Measurements from ENCODE around the gene SOX5. TPM values are rescaled to one million over a fixed set of nuclear protein-coding genes. Genes with fewer than 3 reads are reported as not detected.
A peak's percentile ranks its signal among the peaks of the same experiment; 100 is the strongest.

The SOX5 gene
- polyA plus RNA-seq = 1 to 10 TPM in 2 of 4 donors, under 1 TPM in 1, not detected in 1; 0.81 to 5.1 (median 1.3) TPM
- long read RNA-seq, donor 1 = 0 reads
- long read RNA-seq, donor 2 = 0 reads
- long read RNA-seq, donor 3 = 0 reads
- long read RNA-seq, donor 4 = 0 reads
- long read RNA-seq, donor 5 = 0 reads
- long read RNA-seq, donor 6 = 0 reads
- long read RNA-seq, donor 7 = 0 reads
- long read RNA-seq, donor 8 = 0 reads
- long read RNA-seq, donor 9 = 0 reads
- long read RNA-seq, donor 10 = 0 reads

DNA sequence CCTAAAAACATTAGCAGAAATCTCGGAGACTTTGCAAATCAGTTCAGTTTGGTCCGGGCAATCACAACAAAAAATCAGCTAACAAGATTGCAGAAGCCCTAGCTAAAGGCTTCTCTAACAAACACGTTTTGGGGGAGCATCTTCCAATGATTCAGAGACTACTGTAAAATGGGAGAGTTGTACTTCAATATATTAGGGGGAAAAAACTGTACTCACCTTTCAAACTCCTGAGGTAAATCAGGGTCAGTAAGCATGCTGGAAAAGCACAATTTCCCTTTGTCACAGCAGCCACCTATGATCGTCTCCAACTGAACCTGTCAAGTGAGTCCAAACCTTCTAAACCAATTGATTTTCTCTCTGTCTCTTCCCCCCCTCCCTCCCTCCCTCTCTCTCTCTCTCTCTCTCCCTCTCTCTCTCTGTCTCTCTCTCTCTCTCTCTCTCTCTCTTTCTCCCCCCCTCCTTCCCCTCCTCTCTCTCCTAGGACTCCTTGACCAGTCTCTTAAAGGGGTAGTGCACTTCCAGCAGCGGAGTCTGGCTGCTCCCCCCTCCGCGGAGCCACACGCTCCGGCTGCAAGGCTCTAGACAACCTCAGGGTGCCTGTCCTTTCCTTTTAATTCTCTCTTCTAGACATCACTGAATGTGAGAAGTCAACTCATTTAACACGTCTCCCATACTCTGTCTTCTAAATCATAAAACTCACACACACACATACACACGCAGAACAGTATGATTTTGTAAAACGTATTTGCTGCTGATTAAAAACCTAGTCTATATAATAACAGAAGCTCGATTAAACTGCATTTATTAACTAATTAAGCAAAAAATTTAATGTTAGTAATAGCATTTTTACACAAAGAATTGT, at the start of gene SOX5:
Gene SOX5, minus strand, starts transcription at position 323 of the 862 bp plus-strand sequence. Its CDS starts 69 bp downstream, at position 254.
- 5 to 8% (median 6%) methylated on average over 13 of the region's 13 CpGs for WGBS, 3 donors

DNA sequence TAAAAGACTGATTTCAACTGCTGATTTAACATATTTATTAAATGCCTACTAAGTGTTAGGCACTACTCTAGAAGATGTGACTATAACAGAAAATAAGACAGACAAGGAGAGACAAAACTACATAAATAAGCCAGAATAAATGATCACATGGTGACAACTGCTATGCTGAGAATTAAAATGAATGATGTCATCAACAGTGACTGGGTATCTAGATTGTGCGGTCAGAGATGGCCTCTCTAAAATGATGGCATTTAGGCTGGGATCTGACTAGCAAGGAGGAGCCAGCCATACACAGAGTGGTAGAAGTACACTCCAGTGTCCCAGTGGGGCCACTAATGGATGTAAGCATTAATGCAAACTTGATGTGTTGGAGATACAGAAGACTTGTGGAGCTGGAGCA, 37.6 kb upstream of the SOX5 start:
- H3K27me3 ChIP-seq (ENCODE audit: control insufficient read depth in 3 of 3, insufficient read depth in 3 of 3, low read length in 3 of 3) = no peaks in the 10 kb centered on the region
- no peaks in the 10 kb centered on the region for H3K9me3 ChIP-seq (ENCODE audit: control insufficient read depth in 2 of 2, insufficient read depth in 1 of 2, low read depth in 1 of 2, low read length in 1 of 2)
- DNase-seq (no peak), FAIRE-seq (no peak)
- 91 to 98% (median 96%) methylated on average over 1 of the region's 1 CpG for WGBS, 3 donors
- no peak overlapping the region for H3K27ac ChIP-seq (ENCODE audit: low read depth in 1 of 3, low read length in 2 of 3)
- no peaks in the 10 kb centered on the region for H3K4me1 ChIP-seq (ENCODE audit: control insufficient read depth in 3 of 3, insufficient read depth in 2 of 3, low read depth in 1 of 3, low read length in 2 of 3)
- no peak overlapping the region for H3K4me3 ChIP-seq (ENCODE audit: low read depth in 1 of 3, low read length in 3 of 3)
- H3K36me3 ChIP-seq (ENCODE audit: control insufficient read depth in 3 of 3, insufficient read depth in 2 of 3, low read depth in 1 of 3, low read length in 3 of 3) = peaks cover 0 to 2% (median 0%) of the 10 kb centered on the region in 3 donors

More for the DNA sequence above, at the start of gene SOX5:
- Histone ChIP-seq H3K4me1 (ENCODE audit: control insufficient read depth in 3 of 3, insufficient read depth in 2 of 3, low read depth in 1 of 3, low read length in 2 of 3) (peaks cover 0 to 5% (median 0%) of the 10 kb centered on the region in 3 donors), H3K27ac (ENCODE audit: low read depth in 1 of 3, low read length in 2 of 3) (no peak within 1 kb of the TSS), H3K27me3 (ENCODE audit: control insufficient read depth in 3 of 3, insufficient read depth in 3 of 3, low read length in 3 of 3) (peaks cover 0 to 21% (median 1%) of the 10 kb centered on the region in 3 donors), H3K36me3 (ENCODE audit: control insufficient read depth in 3 of 3, insufficient read depth in 2 of 3, low read depth in 1 of 3, low read length in 3 of 3) (no peaks in the 10 kb centered on the region), H3K4me3 (ENCODE audit: low read depth in 1 of 3, low read length in 3 of 3) (peak within 1 kb of the TSS in 1 of 3 donors; percentile 43), H3K9me3 (ENCODE audit: control insufficient read depth in 2 of 2, insufficient read depth in 1 of 2, low read depth in 1 of 2, low read length in 1 of 2) (no peaks in the 10 kb centered on the region)
- no peak for FAIRE-seq
- DNase-seq = peak in 1 of 2 donors; percentile 42

DNA sequence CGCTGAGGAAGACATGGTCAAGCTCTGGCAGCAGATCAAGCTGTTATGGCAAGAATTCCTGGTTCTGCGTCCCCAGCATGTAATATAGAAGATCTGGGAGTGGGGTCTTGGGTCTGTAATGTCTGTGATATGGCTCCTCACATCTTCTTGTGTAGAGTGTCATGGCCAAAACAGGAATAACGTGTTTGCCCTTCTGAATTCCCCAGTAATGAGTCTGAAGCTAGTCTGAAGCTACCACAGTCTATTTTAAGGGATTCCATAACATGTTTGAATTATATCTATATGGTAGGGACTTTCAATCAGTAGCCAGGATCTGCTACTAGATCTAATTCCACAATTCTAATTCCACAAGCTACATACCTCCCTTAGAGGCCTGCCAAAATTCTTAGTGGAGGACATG, 31.4 kb upstream of the SOX5 start:
- no peak for FAIRE-seq
- 63 to 82% (median 69%) methylated on average over 3 of the region's 3 CpGs for WGBS, 3 donors
- peaks cover 0 to 2% (median 0%) of the 10 kb centered on the region in 3 donors for H3K36me3 ChIP-seq (ENCODE audit: control insufficient read depth in 3 of 3, insufficient read depth in 2 of 3, low read depth in 1 of 3, low read length in 3 of 3)

GRCh38 chr12:23964812-23965211, 15.3 kb upstream of the SOX5 start:
- no peaks in the 10 kb centered on the region for H3K36me3 ChIP-seq (ENCODE audit: control insufficient read depth in 3 of 3, insufficient read depth in 2 of 3, low read depth in 1 of 3, low read length in 3 of 3)
- H3K4me1 ChIP-seq (ENCODE audit: control insufficient read depth in 3 of 3, insufficient read depth in 2 of 3, low read depth in 1 of 3, low read length in 2 of 3) = no peaks in the 10 kb centered on the region
- FAIRE-seq (no peak), DNase-seq (no peak)
- 78 to 86% (median 80%) methylated on average over 10 of the region's 10 CpGs for whole genome bisulfite sequencing, 3 donors
- H3K4me3 ChIP-seq (ENCODE audit: low read depth in 1 of 3, low read length in 3 of 3) = no peak overlapping the region
- no peaks in the 10 kb centered on the region for H3K27me3 ChIP-seq (ENCODE audit: control insufficient read depth in 3 of 3, insufficient read depth in 3 of 3, low read length in 3 of 3)
- no peaks in the 10 kb centered on the region for H3K9me3 ChIP-seq (ENCODE audit: control insufficient read depth in 2 of 2, insufficient read depth in 1 of 2, low read depth in 1 of 2, low read length in 1 of 2)
- H3K27ac ChIP-seq (ENCODE audit: low read depth in 1 of 3, low read length in 2 of 3) = no peak overlapping the region

More for the DNA sequence above, 31.4 kb upstream of the SOX5 start:
- Histone ChIP-seq H3K4me1 (ENCODE audit: control insufficient read depth in 3 of 3, insufficient read depth in 2 of 3, low read depth in 1 of 3, low read length in 2 of 3) (no peaks in the 10 kb centered on the region), H3K4me3 (ENCODE audit: low read depth in 1 of 3, low read length in 3 of 3) (no peak overlapping the region), H3K27ac (ENCODE audit: low read depth in 1 of 3, low read length in 2 of 3) (no peak overlapping the region), H3K9me3 (ENCODE audit: control insufficient read depth in 2 of 2, insufficient read depth in 1 of 2, low read depth in 1 of 2, low read length in 1 of 2) (no peaks in the 10 kb centered on the region), H3K27me3 (ENCODE audit: control insufficient read depth in 3 of 3, insufficient read depth in 3 of 3, low read length in 3 of 3) (no peaks in the 10 kb centered on the region)
- no peak for DNase-seq

- H3K4me1 ChIP-seq (ENCODE audit: control insufficient read depth in 3 of 3, insufficient read depth in 2 of 3, low read depth in 1 of 3, low read length in 2 of 3) = no peaks in the 10 kb centered on the region
- no peak overlapping the region for H3K27ac ChIP-seq (ENCODE audit: low read depth in 1 of 3, low read length in 2 of 3)
- 70 to 77% (median 71%) methylated on average over 1 of the region's 1 CpG for WGBS, 3 donors
- no peaks in the 10 kb centered on the region for H3K9me3 ChIP-seq (ENCODE audit: control insufficient read depth in 2 of 2, insufficient read depth in 1 of 2, low read depth in 1 of 2, low read length in 1 of 2)
- peaks cover 0 to 3% (median 0%) of the 10 kb centered on the region in 3 donors for H3K27me3 ChIP-seq (ENCODE audit: control insufficient read depth in 3 of 3, insufficient read depth in 3 of 3, low read length in 3 of 3)
- FAIRE-seq (no peak), DNase-seq (no peak)
- H3K36me3 ChIP-seq (ENCODE audit: control insufficient read depth in 3 of 3, insufficient read depth in 2 of 3, low read depth in 1 of 3, low read length in 3 of 3) = no peaks in the 10 kb centered on the region
- H3K4me3 ChIP-seq (ENCODE audit: low read depth in 1 of 3, low read length in 3 of 3) = no peak overlapping the region
Observed at GRCh38 chr12:23959826-23960225, 10.4 kb upstream of the SOX5 start.

- H3K4me1 ChIP-seq (ENCODE audit: control insufficient read depth in 3 of 3, insufficient read depth in 2 of 3, low read depth in 1 of 3, low read length in 2 of 3) = peaks cover 0 to 5% (median 0%) of the 10 kb centered on the region in 3 donors
- H3K9me3 ChIP-seq (ENCODE audit: control insufficient read depth in 2 of 2, insufficient read depth in 1 of 2, low read depth in 1 of 2, low read length in 1 of 2) = no peaks in the 10 kb centered on the region
- H3K36me3 ChIP-seq (ENCODE audit: control insufficient read depth in 3 of 3, insufficient read depth in 2 of 3, low read depth in 1 of 3, low read length in 3 of 3) = no peaks in the 10 kb centered on the region
- DNase-seq = no peak
- FAIRE-seq = no peak
- H3K4me3 ChIP-seq (ENCODE audit: low read depth in 1 of 3, low read length in 3 of 3) = no peak overlapping the region
- peaks cover 0 to 18% (median 1%) of the 10 kb centered on the region in 3 donors for H3K27me3 ChIP-seq (ENCODE audit: control insufficient read depth in 3 of 3, insufficient read depth in 3 of 3, low read length in 3 of 3)
- no peak overlapping the region for H3K27ac ChIP-seq (ENCODE audit: low read depth in 1 of 3, low read length in 2 of 3)
Observed at GRCh38 chr12:23954332-23954731, 4.9 kb upstream of the SOX5 start.

- Histone ChIP-seq H3K4me3 (ENCODE audit: low read depth in 1 of 3, low read length in 3 of 3) (no peak overlapping the region), H3K27me3 (ENCODE audit: control insufficient read depth in 3 of 3, insufficient read depth in 3 of 3, low read length in 3 of 3) (peaks cover 0 to 24% (median 1%) of the 10 kb centered on the region in 3 donors), H3K36me3 (ENCODE audit: control insufficient read depth in 3 of 3, insufficient read depth in 2 of 3, low read depth in 1 of 3, low read length in 3 of 3) (no peaks in the 10 kb centered on the region), H3K9me3 (ENCODE audit: control insufficient read depth in 2 of 2, insufficient read depth in 1 of 2, low read depth in 1 of 2, low read length in 1 of 2) (no peaks in the 10 kb centered on the region), H3K4me1 (ENCODE audit: control insufficient read depth in 3 of 3, insufficient read depth in 2 of 3, low read depth in 1 of 3, low read length in 2 of 3) (peaks cover 0 to 5% (median 0%) of the 10 kb centered on the region in 3 donors), H3K27ac (ENCODE audit: low read depth in 1 of 3, low read length in 2 of 3) (no peak overlapping the region)
- 56 to 77% (median 58%) methylated on average over 3 of the region's 3 CpGs for WGBS, 3 donors
- DNase-seq (no peak), FAIRE-seq (no peak)
Observed at GRCh38 chr12:23952071-23952470, 2.6 kb upstream of the SOX5 start.

DNA sequence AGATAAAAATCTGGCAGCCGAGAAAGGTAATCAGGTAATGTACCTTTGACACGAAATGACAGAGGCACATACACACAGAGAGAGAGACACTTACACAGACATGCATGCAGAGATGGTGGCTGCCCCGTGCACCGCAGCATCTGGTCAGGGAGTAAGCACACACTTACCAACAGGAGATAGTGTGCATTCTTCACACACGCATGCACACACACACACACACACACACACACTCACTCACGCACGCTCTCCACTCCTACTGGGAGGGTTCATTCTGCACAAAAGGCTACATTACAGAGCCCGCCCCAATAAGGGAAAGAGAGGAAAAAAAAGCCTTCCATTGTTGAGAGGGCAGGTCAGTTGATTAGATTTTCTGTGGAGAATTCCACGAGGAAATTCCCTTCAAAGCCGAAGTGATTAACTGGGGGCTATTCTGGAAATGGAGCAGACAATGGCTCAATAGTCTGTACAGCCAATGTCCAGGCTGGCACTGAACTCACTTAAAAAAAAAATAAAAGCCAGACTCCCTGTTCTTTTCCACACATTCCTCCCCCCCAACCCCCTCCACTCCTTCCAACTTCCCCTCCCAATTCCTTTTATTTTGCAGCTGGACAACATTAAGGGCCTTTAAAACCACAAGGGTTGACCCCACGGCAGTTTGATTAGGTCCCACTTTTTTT, 1.4 kb upstream of the SOX5 start:
- H3K4me1 ChIP-seq (ENCODE audit: control insufficient read depth in 3 of 3, insufficient read depth in 2 of 3, low read depth in 1 of 3, low read length in 2 of 3) = peaks cover 0 to 5% (median 0%) of the 10 kb centered on the region in 3 donors
- no peak overlapping the region for H3K27ac ChIP-seq (ENCODE audit: low read depth in 1 of 3, low read length in 2 of 3)
- WGBS, 3 donors = 7 to 26% (median 14%) methylated on average over 11 of the region's 11 CpGs
- FAIRE-seq (no peak), DNase-seq (peak in 1 of 2 donors; percentile 43)
- H3K4me3 ChIP-seq (ENCODE audit: low read depth in 1 of 3, low read length in 3 of 3) = peak overlapping the region in 1 of 3 donors; percentile 43
- H3K27me3 ChIP-seq (ENCODE audit: control insufficient read depth in 3 of 3, insufficient read depth in 3 of 3, low read length in 3 of 3) = peaks cover 0 to 21% (median 1%) of the 10 kb centered on the region in 3 donors
- no peaks in the 10 kb centered on the region for H3K9me3 ChIP-seq (ENCODE audit: control insufficient read depth in 2 of 2, insufficient read depth in 1 of 2, low read depth in 1 of 2, low read length in 1 of 2)
- H3K36me3 ChIP-seq (ENCODE audit: control insufficient read depth in 3 of 3, insufficient read depth in 2 of 3, low read depth in 1 of 3, low read length in 3 of 3) = no peaks in the 10 kb centered on the region
